Smooth muscle cell (in vitro differentiated cells): ENCODE data around the gene PPP2R5C. TPM values are rescaled to one million over a fixed set of nuclear protein-coding genes. Genes with fewer than 3 reads are reported as not detected.

Experiments used
- DNase-seq: peaks from one replicate; lab custom pipeline; 2025; ENCODE audit not compliant: unreplicated experiment; lab: John Stamatoyannopoulos, UW
- H2AFZ ChIP-seq: fragments of 200-600 bp; sonication (generic); 2 replicates; pipeline ENCODE4 v1.6.0; 2016; ENCODE audit warnings: antibody characterized with exemption, low read depth, mild to moderate bottlenecking
- H3F3A ChIP-seq: fragments of 200-600 bp; sonication (generic); 2 replicates; pipeline ENCODE4 v1.6.0; 2017; ENCODE audit warnings: antibody characterized with exemption, low read depth
- H3K27ac ChIP-seq: fragments of 200-600 bp; sonication (generic); 2 replicates; pipeline ENCODE4 v1.5.1; 2016; ENCODE audit warnings: low read depth, mild to moderate bottlenecking
- H3K27me3 ChIP-seq: fragments of 200-600 bp; sonication (generic); 2 replicates; pipeline ENCODE4 v1.6.1; 2016; ENCODE audit warnings: low read depth, mild to moderate bottlenecking
- H3K36me3 ChIP-seq: fragments of 200-600 bp; sonication (generic); 2 replicates; pipeline ENCODE4 v1.5.1; 2016; ENCODE audit warnings: low read depth
- H3K4me1 ChIP-seq: fragments of 200-600 bp; sonication (generic); 2 replicates; pipeline ENCODE4 v1.5.1; 2016; ENCODE audit warnings: low read depth
- H3K4me2 ChIP-seq: fragments of 200-600 bp; sonication (generic); 2 replicates; pipeline ENCODE4 v1.6.0; 2016; ENCODE audit warnings: mild to moderate bottlenecking
- H3K4me3 ChIP-seq: fragments of 200-600 bp; sonication (generic); 2 replicates; pipeline ENCODE4 v1.5.1; 2016; ENCODE audit warnings: mild to moderate bottlenecking
- H3K79me2 ChIP-seq: fragments of 200-600 bp; sonication (generic); 2 replicates; pipeline ENCODE4 v1.6.0; 2016; ENCODE audit warnings: low read depth, mild to moderate bottlenecking
- H3K9ac ChIP-seq: fragments of 200-600 bp; sonication (generic); 2 replicates; pipeline ENCODE4 v1.6.0; 2016; ENCODE audit warnings: low read depth
- H3K9me3 ChIP-seq: fragments of 200-600 bp; sonication (generic); replicated peaks from 2 replicates; pipeline ENCODE4 v1.5.1; 2016; ENCODE audit warnings: low read depth
- H4K20me1 ChIP-seq: fragments of 200-600 bp; sonication (generic); 2 replicates; pipeline ENCODE4 v1.6.0; 2016; ENCODE audit warnings: low read depth
- CTCF ChIP-seq: fragments of 200-600 bp; sonication (generic); IDR thresholded peaks from 2 replicates; pipeline ENCODE4 v1.5.1; 2017; ENCODE audit warnings: borderline replicate concordance, mild to moderate bottlenecking, antibody characterized with exemption; ENCODE audit not compliant: insufficient read depth, poor library complexity, severe bottlenecking
- WGBS: methylation state at CpG from one replicate; pipeline ENCODE4 v1.1.7; 2016; ENCODE audit warnings: low lambda C conversion rate; 5-methylcytosine and 5-hydroxymethylcytosine counted together
- polyA plus RNA-seq: library from polyadenylated mRNA; unstranded; fragments of >200 nt; fragmentation: Nextera tagmentation; extraction: Ambion mirVana; gene quantifications from 2 replicates; pipeline ENCODE4 v1.2.1, GENCODE V29; 2016
- total RNA-seq: library from RNA; depleted of rRNA; stranded (reverse); fragments of >200 nt; gene quantifications from 2 replicates; pipeline ENCODE4 v1.2.3, GENCODE V29; 2014

Gene PPP2R5C
- total and polyA plus RNA-seq, 2 experiments from 2014 or later = 63.6 to 92.7 TPM

- peaks cover 51% of the 10 kb centered on the region for H3K79me2 ChIP-seq
- no peak for TF ChIP-seq CTCF
- peak within 1 kb of the TSS; percentile 88 for H3K9ac ChIP-seq
- peaks cover 43% of the 10 kb centered on the region for H4K20me1 ChIP-seq
- peaks cover 16% of the 10 kb centered on the region for H3K4me1 ChIP-seq
- no peaks in the 10 kb centered on the region for H3K36me3 ChIP-seq
- H3K4me3 ChIP-seq = peak within 1 kb of the TSS; percentile 99
- DNase-seq = peak; percentile 76
- H3K9me3 ChIP-seq = no peaks in the 10 kb centered on the region
- H3F3A ChIP-seq = peaks cover 12% of the 10 kb centered on the region
- peak within 1 kb of the TSS; percentile 70 for H3K27ac ChIP-seq
- H3K27me3 ChIP-seq = no peaks in the 10 kb centered on the region
- peak within 1 kb of the TSS; percentile 92 for H3K4me2 ChIP-seq
- H2AFZ ChIP-seq = peak within 1 kb of the TSS; percentile 86
- WGBS = 1% methylated on average over 78 of the region's 115 CpGs
Measured at GRCh38 chr14:101964297-101965180, 203.0 kb downstream of the PPP2R5C start, which contains the start of gene DYNC1H1. Gene DYNC1H1 (plus strand): TSS chr14:101964573. CDS start chr14:101964692, 119 bp downstream.

GRCh38 chr14:101965181-101965544 is 203.7 kb downstream of the PPP2R5C start:
- Histone ChIP-seq H3K9me3 (no peaks in the 10 kb centered on the region), H3K36me3 (no peaks in the 10 kb centered on the region), H3K9ac (peak overlapping the region; percentile 88), H3K4me2 (peak overlapping the region; percentile 92), H3K27ac (peak overlapping the region; percentile 70), H3K79me2 (peaks cover 57% of the 10 kb centered on the region), H3F3A (peaks cover 12% of the 10 kb centered on the region), H4K20me1 (peaks cover 50% of the 10 kb centered on the region), H3K27me3 (no peaks in the 10 kb centered on the region), H3K4me3 (peak overlapping the region; percentile 99), H2AFZ (peak overlapping the region; percentile 55), H3K4me1 (peaks cover 16% of the 10 kb centered on the region)
- WGBS = 1% methylated on average over 28 of the region's 28 CpGs
- peak; percentile 26 for DNase-seq
- TF ChIP-seq CTCF = no peak

GRCh38 chr14:101965770-101966722 is 204.5 kb downstream of the PPP2R5C start:
- no peak for DNase-seq
- peak overlapping the region; percentile 70 for H3K27ac ChIP-seq

More at GRCh38 chr14:101965770-101966722, 204.5 kb downstream of the PPP2R5C start:
- Histone ChIP-seq H2AFZ (no peak overlapping the region), H4K20me1 (peaks cover 57% of the 10 kb centered on the region), H3F3A (peaks cover 12% of the 10 kb centered on the region), H3K9me3 (no peaks in the 10 kb centered on the region), H3K36me3 (no peaks in the 10 kb centered on the region), H3K4me3 (peak overlapping the region; percentile 99), H3K79me2 (peaks cover 66% of the 10 kb centered on the region), H3K27me3 (no peaks in the 10 kb centered on the region), H3K4me2 (peak overlapping the region; percentile 92), H3K4me1 (peaks cover 16% of the 10 kb centered on the region), H3K9ac (peak overlapping the region; percentile 88)
- WGBS = 36% methylated on average over 5 of the region's 5 CpGs
- no peak for TF ChIP-seq CTCF
